ENCODE measurements around the gene TM4SF18. TPM values are rescaled to one million over a fixed set of nuclear protein-coding genes. Genes with fewer than 3 reads are reported as not detected.
"Not testable (repeated sequence)": the region's sequence is repeated elsewhere in the genome, so short reads cannot be mapped to it uniquely, and the experiment has no call there.

TM4SF18 gene
- total RNA-seq, 1 experiment from 2014 or later = 54.5 TPM

DNA sequence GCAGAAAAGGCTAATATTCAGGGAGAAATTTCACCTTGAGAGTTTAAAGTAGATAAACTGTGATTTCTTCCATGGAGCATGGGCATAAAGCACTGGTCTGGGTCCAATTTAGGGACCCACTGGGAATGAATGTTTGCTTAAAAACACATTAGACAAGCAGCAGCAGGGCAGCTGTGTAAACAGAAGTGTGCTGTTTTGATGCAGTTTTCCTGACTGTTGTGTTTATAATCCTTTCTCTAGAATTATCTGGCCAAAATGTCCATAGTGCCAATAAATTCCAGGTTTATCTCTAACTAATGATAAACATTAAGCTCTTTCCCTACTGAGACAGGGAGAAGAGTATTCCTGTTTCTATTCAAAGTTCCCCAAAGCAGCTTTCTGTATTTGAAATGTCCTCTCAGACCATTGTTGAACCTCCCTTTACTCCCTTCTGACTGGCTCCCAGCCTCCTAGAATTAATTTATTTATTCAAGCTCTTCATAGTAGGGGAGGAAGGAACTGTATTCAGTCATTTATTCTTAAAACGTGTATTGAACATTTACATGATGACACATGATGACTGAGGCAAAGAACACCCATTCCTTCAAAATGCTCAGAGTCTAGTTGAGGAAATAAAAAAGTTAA is 7.0 kb upstream of the TM4SF18 start:
- H3K9me3 ChIP-seq (ENCODE audit: control insufficient read depth, insufficient read depth, low read depth, low read length) = peaks cover 36% of the 10 kb centered on the region; the same call in 1 of the 2 replicates
- POLR2A ChIA-PET = interaction anchor here (0.8 to 1.4 kb wide), 6 partner anchors 21 to 37 kb away, joined by 3 to 5 read pairs (median 4); partner anchors contain the start of gene TM4SF1
- ATAC-seq (peak; percentile 90), DNase-seq (ENCODE audit: low read depth, low spot score) (no peak)
- H3K4me1 ChIP-seq (ENCODE audit: control insufficient read depth, insufficient read depth, low read length) = peaks cover 31% of the 10 kb centered on the region
- intact Hi-C loops (cut with micrococcal nuclease; ENCODE audit: unreplicated experiment) = loop anchor here (2.0 kb wide), 1 partner anchor 26 kb away; no protein-coding TSS in a partner anchor
- in situ Hi-C loops (cut with HindIII; ENCODE audit: low pct_unique_long_range_greater_than_20kb, low sequenced_read_pairs) = no loop called here
- BruUV-seq (replicated peaks) = TSS peak; percentile 98
- H3K27ac ChIP-seq (ENCODE audit: low read length) = peak overlapping the region; percentile 100
- H3K4me3 ChIP-seq (ENCODE audit: low read depth in 2 of 2, low read length in 2 of 2) = peak overlapping the region; percentile 4 to 27; a peak in 3 of 4 replicates
- no peaks in the 10 kb centered on the region for H3K36me3 ChIP-seq (ENCODE audit: control insufficient read depth, insufficient read depth, low read length)
- peak; percentile 98 for TF ChIP-seq TCF7L2 (IDR thresholded peaks at IDR 0.05; ENCODE audit: low read depth, low read length)
- TF ChIP-seq, protein P1, sequence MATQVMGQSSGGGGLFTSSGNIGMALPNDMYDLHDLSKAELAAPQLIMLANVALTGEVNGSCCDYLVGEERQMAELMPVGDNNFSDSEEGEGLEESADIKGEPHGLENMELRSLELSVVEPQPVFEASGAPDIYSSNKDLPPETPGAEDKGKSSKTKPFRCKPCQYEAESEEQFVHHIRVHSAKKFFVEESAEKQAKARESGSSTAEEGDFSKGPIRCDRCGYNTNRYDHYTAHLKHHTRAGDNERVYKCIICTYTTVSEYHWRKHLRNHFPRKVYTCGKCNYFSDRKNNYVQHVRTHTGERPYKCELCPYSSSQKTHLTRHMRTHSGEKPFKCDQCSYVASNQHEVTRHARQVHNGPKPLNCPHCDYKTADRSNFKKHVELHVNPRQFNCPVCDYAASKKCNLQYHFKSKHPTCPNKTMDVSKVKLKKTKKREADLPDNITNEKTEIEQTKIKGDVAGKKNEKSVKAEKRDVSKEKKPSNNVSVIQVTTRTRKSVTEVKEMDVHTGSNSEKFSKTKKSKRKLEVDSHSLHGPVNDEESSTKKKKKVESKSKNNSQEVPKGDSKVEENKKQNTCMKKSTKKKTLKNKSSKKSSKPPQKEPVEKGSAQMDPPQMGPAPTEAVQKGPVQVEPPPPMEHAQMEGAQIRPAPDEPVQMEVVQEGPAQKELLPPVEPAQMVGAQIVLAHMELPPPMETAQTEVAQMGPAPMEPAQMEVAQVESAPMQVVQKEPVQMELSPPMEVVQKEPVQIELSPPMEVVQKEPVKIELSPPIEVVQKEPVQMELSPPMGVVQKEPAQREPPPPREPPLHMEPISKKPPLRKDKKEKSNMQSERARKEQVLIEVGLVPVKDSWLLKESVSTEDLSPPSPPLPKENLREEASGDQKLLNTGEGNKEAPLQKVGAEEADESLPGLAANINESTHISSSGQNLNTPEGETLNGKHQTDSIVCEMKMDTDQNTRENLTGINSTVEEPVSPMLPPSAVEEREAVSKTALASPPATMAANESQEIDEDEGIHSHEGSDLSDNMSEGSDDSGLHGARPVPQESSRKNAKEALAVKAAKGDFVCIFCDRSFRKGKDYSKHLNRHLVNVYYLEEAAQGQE (IDR thresholded peaks at IDR 0.05; ENCODE audit: insufficient read depth in 1 of 2, low read depth in 2 of 2, low read length in 1 of 2) = 0 out of 4 replicates have a peak, but pooled peaks of 1 of the 2 experiments have one; percentile 48
- TF ChIP-seq CTCF (IDR thresholded peaks at IDR 0.05) = no peak
- peak; percentile 90 for TF ChIP-seq POLR2AphosphoS5 (IDR thresholded peaks at IDR 0.05; ENCODE audit: low read depth, low read length)
- TF ChIP-seq SIN3A (IDR thresholded peaks at IDR 0.05; ENCODE audit: borderline replicate concordance, insufficient read depth, low read depth, low read length) = no peak
- CTCF ChIA-PET = interaction anchor here (0.6 to 1.2 kb wide), 4 partner anchors 9 to 220 kb away, joined by 3 to 6 read pairs (median 4); no protein-coding TSS in a partner anchor
- no peaks in the 10 kb centered on the region for H3K27me3 ChIP-seq (ENCODE audit: control insufficient read depth, insufficient read depth, low read length)

- Histone ChIP-seq H3K4me3 (ENCODE audit: low read depth in 2 of 2, low read length in 2 of 2) (peak overlapping the region; percentile 4 to 27; a peak in 3 of 4 replicates), H3K4me1 (ENCODE audit: control insufficient read depth, insufficient read depth, low read length) (peaks cover 31% of the 10 kb centered on the region), H3K9me3 (ENCODE audit: control insufficient read depth, insufficient read depth, low read depth, low read length) (peaks cover 36% of the 10 kb centered on the region; the same call in 1 of the 2 replicates), H3K36me3 (ENCODE audit: control insufficient read depth, insufficient read depth, low read length) (no peaks in the 10 kb centered on the region), H3K27me3 (ENCODE audit: control insufficient read depth, insufficient read depth, low read length) (no peaks in the 10 kb centered on the region), H3K27ac (ENCODE audit: low read length) (peak overlapping the region; percentile 100)
- in situ Hi-C loops (cut with HindIII; ENCODE audit: low pct_unique_long_range_greater_than_20kb, low sequenced_read_pairs) = no loop called here
- CTCF ChIA-PET = interaction anchor here (0.7 to 1.2 kb wide), 3 partner anchors 9 to 220 kb away, joined by 3 to 4 read pairs (median 3); no protein-coding TSS in a partner anchor
- intact Hi-C loops (cut with micrococcal nuclease; ENCODE audit: unreplicated experiment) = loop anchor here (2.0 kb wide), 1 partner anchor 27 kb away; no protein-coding TSS in a partner anchor
- TF ChIP-seq SIN3A (IDR thresholded peaks at IDR 0.05; ENCODE audit: borderline replicate concordance, insufficient read depth, low read depth, low read length) (no peak), TCF7L2 (IDR thresholded peaks at IDR 0.05; ENCODE audit: low read depth, low read length) (peak; percentile 99), POLR2AphosphoS5 (IDR thresholded peaks at IDR 0.05; ENCODE audit: low read depth, low read length) (peak; percentile 92)
- ATAC-seq = peak; percentile 98
- POLR2A ChIA-PET = interaction anchor here (1.0 to 1.4 kb wide), 3 partner anchors 23 to 38 kb away, joined by 3 to 5 read pairs (median 4); partner anchors contain the start of gene TM4SF1
- BruUV-seq (replicated peaks) = no TSS peak
- DNase-seq (ENCODE audit: low read depth, low spot score) = peak; percentile 99
These were observed 6.5 kb upstream of the TM4SF18 start for GRCh38 chr3:149339931-149340309.

DNA sequence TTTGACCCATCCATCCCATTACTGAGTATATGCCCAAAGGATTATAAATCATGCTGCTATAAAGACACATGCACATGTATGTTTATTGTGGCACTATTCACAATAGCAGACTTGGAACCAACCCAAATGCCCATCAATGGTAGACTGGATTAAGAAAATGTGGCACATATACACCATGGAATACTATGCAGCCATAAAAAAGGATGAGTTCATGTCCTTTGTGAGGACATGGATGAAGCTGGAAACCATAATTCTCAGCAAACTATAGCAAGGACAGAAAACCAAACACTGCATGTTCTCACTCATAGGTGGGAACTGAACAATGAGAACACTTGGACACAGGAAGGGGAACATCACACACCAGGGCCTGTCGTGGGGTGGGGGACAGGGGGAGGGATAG is 4.0 kb upstream of the TM4SF18 start:
- POLR2A ChIA-PET; H3K36me3 ChIP-seq (ENCODE audit: control insufficient read depth, insufficient read depth, low read length); ATAC-seq; H3K27me3 ChIP-seq (ENCODE audit: control insufficient read depth, insufficient read depth, low read length); H3K4me3 ChIP-seq (ENCODE audit: low read depth in 2 of 2, low read length in 2 of 2); BruUV-seq (replicated peaks); CTCF ChIA-PET; in situ Hi-C loops (cut with HindIII; ENCODE audit: low pct_unique_long_range_greater_than_20kb, low sequenced_read_pairs); intact Hi-C loops (cut with micrococcal nuclease; ENCODE audit: unreplicated experiment); DNase-seq (ENCODE audit: low read depth, low spot score): not testable (repeated sequence)
- peak overlapping the region; percentile 100 for H3K27ac ChIP-seq (ENCODE audit: low read length)
- H3K9me3 ChIP-seq (ENCODE audit: control insufficient read depth, insufficient read depth, low read depth, low read length) = peaks cover 19% of the 10 kb centered on the region; the same call in 1 of the 2 replicates
- peaks cover 52% of the 10 kb centered on the region for H3K4me1 ChIP-seq (ENCODE audit: control insufficient read depth, insufficient read depth, low read length)
